Left hindlimb (tissue), 1 donor: ENCODE measurements around the gene CBX8.
A peak's percentile ranks its signal among the peaks of the same experiment; 100 is the strongest.

Source experiments
- DNase-seq: peaks from one replicate; pipeline ENCODE4 v3.0.0-alpha.2; 2018

CBX8 gene

DNA sequence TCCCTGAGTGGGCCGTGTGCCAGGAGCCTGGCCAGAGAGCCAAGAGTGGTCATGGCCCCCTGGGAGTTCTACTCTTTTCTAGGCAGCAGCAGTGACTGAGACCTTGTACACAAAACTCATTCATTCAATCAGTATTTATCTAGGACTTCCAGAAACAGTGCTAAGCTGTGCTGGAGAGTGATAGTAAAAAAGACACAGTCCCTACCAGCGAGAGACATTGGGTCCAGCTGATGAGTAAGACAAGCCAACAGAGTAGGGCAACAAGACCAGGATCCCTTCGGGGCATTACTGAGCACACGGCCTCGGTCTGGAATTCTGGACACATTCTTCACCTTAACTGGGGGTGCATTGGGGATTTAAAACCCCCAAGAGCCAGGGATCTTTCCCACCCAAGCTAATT, 22.2 kb upstream of the CBX8 start:
- DNase-seq = no peak

DNA sequence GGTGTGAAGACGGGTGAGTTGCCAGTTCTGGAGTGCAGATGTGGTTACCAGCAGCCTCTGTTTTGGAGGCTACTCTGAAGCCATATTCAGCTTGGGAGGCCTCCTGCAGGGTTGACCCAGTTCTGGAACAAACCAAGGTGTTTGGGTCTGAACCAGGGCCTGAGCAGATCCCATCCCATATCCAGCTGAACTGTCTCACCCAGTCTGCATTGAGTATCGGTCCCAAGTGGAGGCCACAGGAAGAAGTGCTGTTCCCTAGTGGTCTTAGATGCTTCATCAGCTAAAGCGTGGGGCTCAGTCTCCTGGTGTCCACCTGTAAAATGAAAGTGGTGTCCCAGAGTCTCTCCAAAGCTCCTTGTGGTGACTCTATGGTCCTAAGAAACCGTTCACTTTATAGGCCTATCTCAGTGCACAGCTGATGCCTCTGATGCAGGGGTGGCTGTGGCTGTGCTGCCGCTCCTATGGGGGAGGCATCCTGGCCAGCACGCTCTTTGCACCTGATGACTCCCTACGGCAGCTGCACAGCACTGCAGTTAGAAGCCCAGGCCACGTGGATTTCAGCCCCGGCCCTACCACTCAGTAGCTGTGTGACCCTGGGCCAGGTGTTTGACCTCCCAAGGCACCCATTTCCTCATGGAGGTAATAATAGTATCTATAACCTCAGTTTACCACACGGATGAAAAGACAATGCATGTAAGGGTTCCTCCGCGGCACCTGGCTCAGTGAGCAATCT, 21.3 kb upstream of the CBX8 start:
- no peak for DNase-seq

- no peak for DNase-seq
Observed at GRCh38 chr17:79815836-79816461, 19.1 kb upstream of the CBX8 start.

GRCh38 chr17:79814974-79815835, 18.3 kb upstream of the CBX8 start:
- DNase-seq = no peak

DNA sequence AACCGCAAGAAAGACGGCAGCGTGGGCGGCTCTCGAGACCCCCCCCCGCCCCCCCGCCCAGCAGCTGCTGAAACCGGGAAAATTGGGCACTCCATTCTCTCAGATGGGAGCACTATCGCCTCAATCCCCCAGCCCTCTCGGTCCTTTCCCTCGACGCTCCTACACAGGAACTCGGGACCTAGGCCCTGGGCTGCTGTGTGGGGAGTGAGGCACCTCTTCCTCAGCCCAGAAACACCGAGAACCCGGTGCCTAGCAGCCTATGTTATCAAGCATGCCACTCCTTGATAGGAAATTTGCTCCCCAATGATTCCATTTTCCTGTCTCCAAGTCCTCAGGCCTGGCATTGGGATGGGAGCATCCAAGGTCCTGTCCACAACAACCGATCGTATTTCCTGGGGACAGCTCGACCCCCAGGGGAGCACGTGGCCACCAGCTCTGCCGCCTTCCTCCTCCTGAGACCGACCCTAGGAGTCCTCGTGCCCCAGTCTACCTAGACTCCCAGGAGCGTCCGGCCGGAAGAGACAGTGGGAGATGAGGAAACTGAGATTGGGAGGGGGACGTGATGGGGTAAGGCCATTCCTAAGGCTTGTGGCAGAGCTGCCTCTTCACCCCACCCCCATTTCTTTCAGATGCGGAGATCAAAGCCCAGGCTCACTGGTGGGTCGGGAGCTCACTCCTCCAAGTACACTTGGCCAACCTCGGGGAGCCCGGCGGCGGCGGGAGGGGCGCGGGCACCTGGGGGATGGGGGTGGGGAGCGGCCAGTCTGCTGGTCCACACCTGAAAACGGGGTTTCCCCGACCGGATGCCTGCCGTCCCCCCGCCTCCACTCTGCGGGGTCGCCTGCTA, 17.5 kb upstream of the CBX8 start:
- DNase-seq = no peak

GRCh38 chr17:79813297-79814126, 16.6 kb upstream of the CBX8 start:
- no peak for DNase-seq

DNA sequence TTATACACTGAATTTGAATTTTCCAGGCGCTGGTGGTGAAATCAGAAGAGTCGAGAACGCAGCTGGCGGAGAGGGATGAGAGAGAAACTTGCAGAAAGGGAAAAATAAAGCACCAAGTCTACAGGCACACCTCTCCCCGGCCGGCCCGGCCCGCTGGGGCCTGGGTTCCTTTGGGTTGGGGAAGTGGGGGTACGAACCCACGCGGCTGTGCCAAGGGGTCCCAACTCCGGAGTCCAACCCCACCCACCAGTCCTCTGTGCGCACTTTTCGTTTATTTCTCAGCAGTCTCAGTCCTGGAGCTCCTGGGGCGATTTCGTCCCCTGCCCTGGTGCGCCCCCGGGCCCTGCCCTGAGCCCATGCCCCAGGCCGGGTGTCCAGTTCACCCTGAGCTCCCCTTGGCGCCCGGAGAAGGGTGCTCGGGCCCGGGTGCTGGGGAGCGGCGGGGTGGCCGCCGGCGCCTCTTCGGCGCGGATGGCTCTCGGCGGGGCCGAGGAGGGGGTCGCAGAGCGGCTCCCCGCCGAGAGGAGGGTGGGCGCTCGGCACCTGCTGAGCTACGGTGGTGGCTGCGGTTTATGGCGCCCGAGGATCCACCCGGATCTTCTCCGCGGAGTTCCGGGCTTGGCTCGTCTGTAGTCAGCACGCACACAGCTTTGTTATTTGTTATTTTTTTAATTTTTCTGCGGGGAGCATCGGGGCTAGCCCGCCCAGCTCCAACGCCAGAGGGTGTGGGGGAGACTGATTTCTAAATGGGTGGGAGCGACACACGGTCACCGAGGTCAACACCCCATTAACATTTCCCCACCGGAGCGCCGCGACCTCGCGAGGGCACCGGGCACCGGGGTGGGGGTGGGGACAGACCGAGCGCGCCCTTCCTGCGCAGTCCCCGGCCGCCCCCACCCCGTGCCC, 15.7 kb upstream of the CBX8 start:
- no peak for DNase-seq

GRCh38 chr17:79811868-79812352, 15.0 kb upstream of the CBX8 start:
- no peak for DNase-seq

- DNase-seq = no peak
Observed at GRCh38 chr17:79811011-79811867, 14.4 kb upstream of the CBX8 start.

DNA sequence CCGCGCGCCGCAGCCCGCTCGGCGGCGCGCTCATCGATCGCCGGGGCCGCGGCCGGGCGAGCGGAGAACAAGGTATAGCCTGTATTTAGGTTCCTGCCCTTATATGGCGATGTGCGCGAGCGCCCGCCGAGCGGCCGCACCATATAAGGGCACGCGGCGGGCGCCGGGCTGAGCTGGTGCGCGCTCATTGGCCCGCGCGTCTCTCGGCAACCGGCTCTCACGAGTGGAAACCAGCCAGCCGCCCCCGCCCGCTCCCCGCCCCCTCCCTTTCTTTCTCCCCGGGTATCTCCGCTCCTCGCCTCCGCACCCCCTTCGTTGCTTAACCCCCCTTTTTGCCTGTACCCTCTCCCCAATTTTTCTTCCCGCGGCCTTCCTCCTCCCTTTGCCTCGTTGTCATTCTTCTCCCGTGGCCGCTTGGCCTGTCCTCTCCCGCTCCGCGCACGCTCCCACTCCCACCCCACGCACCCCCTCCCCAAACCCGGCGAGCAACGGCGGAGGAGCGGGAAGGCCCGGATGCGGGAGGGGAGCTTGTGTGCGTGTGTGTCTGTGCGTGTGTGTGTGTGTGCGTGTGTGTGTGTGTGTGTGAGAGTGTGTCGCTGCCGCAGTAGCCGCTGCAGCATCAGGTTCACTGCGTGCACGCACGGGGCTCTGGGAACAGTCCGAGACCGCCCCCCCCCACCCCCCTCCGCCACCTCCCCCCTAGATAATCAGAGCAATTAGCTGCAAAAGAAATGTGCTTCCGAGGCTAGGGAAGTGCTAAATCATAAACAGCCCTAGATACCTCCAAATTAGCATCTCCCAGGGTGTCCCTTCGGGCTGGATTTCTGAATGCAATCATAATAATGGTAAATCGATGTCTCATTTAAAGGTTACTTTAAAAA, 13.5 kb upstream of the CBX8 start:
- DNase-seq = peak; percentile 85

GRCh38 chr17:79809530-79810129, 12.8 kb upstream of the CBX8 start:
- DNase-seq = no peak

- no peak for DNase-seq
Observed at GRCh38 chr17:79808763-79809529, 12.1 kb upstream of the CBX8 start.

GRCh38 chr17:79806863-79807720, 10.2 kb upstream of the CBX8 start:
- no peak for DNase-seq

- DNase-seq = no peak
Observed at GRCh38 chr17:79806446-79806760, 9.5 kb upstream of the CBX8 start.

DNA sequence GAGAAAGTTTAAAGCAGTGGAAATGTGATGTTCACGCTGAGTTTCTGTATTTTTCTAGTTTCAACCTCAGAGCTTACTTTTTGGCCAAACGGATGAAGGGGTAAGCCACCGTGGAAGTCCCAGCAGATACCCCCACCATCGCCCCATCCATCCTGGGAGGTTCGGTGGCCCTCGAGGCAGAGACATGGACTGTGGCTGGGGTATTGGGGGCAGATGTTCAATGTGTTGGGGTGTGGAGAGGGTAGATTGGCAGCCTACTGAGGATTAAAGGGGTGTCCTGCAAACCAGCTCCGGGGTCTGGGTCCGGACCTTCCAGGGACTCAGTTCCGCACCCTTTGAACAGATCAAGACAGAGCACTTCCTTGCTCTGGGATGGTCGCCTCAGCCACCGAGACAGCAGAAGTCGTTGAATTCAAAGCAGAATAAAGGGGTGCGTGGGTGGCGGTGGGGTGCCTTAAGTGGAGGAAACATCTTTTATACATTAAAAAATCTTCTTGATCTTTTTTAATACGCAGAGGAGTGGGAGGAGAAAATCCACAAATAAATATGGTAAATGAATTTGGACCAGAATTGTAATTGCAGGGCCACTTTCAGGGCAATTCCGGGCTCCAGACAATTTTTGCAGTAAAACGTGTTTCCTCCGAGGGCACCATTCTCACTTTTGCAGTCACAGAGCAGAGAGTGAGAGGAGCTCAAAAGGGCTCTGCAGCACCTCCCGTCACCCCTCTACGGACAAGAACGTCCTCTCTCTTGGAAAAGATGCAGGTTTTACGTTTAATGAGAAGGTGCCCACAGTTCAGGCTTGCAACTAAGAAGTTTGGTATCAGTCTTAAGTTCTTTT, 8.2 kb upstream of the CBX8 start:
- no peak for DNase-seq
